ENCODE results near the gene PSPH.

Gene PSPH

GRCh38 chr7:55992346-55992745, 58.9 kb downstream of the PSPH start:
- no peak for DNase-seq

- DNase-seq, result no peak
Observed at GRCh38 chr7:55983537-55983936, 67.7 kb downstream of the PSPH start.

- DNase-seq, result no peak
Observed at GRCh38 chr7:55980266-55980665, 71.0 kb downstream of the PSPH start.

DNA sequence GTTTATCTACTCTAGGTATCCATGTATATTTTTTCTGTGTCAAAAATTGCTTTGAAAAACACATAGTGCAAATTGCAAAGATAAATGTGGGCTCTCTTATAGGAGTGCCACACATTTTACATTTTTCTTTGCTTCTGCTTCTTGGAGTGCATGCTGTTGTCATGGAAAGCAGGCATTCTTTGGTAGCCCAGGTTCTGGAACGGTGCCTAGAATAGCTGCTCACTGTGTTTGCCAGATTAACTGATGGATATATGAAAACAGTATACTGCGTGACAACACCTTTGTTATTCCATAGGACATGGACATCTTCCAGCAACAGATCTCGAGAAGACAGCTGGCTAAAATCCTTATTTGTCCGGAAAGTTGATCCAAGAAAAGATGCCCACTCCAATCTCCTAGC, 73.4 kb downstream of the PSPH start:
- no peak for DNase-seq

DNA sequence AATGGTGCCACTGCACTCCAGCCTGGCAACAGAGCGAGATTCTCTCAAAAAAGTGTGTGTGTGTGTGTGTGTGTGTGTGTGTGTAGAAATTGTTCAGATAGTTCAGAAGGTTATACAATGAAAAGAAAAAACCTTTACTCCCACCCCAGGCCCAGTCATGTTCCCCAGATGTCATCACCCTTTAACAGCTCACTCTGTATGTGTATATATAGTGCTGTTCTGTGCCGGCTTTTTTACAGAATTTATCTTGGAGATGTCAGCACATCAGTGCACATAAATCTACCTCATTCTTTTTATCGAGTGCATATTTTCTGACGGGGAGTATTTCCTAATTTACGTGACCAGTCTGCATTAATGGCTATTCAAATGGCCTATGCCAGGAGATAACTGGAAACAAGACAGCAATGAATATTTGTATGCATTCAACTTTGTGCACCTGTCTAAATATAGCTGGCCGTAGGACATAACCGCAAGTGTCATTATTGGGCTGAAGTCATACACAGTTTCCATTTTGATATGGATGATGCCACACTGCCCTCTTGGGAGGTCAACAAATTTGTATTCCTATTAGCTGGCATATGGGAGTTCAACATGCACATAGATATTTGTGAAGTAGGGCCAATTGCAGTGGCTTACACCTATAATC, 75.1 kb downstream of the PSPH start:
- DNase-seq, result no peak

- DNase-seq, result no peak
Observed at GRCh38 chr7:55973747-55974250, 77.4 kb downstream of the PSPH start.

DNA sequence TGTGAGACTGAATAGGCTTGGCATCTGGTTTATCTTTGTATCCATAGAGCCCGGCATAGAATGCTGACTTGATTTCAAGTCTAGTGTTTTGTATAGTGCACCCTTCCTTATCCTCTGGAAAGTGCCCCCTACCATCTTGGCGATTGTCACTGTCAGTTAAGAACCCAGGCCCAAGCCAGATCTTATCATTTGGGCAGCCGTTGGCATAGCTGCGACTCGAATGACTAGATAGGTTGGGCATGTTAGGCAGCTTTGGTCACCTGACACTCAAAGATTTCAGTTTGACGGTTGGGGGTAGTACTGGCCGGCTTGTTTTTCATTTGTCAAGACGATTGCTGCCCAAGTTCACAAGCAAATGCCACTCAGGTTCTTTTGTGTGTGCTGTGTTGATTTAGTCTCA, 80.3 kb downstream of the PSPH start:
- DNase-seq, result no peak

DNA sequence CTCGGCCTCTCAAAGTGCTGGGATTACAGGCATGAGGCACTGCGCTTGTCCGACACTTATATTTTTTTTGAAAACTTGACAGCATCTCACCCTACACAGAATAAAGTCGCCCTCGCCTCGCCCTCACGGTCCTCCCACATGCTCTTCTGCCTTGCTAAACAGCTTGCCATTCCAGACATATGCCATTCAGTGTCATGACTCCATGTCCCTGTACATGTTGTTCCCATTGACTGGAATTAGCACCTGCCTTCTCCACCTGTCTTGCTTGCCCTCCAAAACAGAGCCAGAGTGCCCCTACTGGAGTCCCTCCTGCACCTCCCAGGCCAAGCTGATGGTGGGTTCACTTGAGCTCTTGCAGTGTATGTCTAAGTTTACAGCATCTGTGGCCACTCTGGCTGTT, 80.7 kb downstream of the PSPH start:
- no peak for DNase-seq

- no peak for DNase-seq
Observed at GRCh38 chr7:55969391-55969790, 81.9 kb downstream of the PSPH start.

DNA sequence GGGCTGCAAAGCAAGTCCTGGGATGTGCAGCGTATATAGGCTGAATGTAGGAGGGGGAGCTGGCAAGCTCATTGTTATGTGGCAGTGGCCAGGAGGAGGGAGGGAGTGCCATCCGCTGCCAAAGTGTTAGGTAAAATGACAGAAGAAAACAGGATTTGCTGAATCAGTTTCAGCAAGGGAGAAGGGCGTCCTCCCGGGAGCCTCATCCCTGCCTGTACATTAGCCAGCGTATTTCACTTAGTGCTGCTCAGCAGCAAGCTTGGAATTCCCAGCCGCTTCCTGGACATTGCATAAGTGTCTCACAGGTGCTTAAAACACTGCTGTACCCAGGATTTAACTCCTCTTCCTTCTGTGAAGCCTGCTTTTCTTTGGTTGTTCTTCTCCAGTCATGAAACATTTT, 84.4 kb downstream of the PSPH start:
- no peak for DNase-seq

GRCh38 chr7:55965805-55966421, 85.3 kb downstream of the PSPH start:
- DNase-seq, result no peak

DNA sequence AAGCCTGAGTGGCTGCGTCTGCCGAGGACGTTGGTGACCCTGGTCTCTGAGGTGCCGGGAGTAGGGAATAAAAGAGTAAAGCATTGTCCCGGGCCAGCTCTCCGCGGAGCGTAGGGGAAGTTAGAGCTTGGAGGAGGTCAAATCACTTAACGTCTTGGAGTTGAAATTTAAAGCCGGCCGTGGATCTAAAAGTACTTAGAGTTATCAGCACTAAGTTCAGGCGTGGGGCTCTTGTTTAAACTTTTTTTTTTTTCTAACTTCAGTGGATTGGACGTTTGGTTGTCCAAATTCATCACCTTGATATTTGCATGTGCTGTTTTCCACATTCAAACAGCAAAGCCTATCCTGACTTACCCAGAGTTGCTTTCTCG, 86.2 kb downstream of the PSPH start:
- no peak for DNase-seq

DNA sequence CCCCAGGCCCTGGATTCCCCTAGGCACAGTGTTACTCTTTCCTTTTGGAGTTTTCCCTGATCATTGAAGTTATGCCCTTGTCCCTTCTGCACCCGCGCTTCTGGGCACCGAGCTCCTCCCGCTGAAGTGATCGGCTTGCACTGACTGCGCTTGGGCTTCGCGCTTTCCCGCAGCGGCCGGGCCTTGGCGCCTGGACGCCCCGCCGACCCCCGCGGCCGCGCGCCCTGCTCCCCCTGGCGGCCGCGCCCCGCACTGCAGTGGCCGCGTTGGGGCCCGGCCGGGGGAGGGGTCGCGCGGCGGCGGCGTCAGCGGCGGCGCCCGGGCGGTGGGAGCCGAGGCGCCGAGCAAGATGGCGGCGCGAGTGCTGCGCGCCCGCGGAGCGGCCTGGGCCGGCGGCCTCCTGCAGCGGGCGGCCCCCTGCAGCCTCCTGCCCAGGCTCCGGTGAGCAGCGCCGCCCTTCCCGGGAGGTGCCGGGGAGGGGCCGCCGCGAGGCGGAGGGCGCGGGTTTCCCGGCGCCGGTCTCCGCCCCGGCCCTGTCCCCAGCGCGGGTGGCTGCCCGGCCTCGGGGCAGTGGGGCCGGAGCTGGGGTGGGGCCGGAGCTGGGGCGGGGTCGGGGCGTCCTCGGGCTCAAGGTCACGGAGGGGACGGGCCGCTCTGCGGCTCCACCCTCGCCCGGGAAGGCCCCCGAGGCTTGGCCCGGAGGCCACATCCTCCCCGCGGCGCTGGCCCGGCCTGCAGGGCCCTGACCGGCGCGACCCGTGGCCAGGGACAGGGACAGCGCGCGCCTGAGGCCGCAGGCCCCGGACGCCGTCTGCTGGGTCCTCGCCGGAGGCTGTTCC, 86.8 kb downstream of the PSPH start, which contains the start of gene NIPSNAP2:
Gene NIPSNAP2, plus strand, starts transcription at position 325 of the 839 bp plus-strand sequence. Its CDS starts 25 bp downstream, at position 350.
- DNase-seq, result peak; percentile 25

DNA sequence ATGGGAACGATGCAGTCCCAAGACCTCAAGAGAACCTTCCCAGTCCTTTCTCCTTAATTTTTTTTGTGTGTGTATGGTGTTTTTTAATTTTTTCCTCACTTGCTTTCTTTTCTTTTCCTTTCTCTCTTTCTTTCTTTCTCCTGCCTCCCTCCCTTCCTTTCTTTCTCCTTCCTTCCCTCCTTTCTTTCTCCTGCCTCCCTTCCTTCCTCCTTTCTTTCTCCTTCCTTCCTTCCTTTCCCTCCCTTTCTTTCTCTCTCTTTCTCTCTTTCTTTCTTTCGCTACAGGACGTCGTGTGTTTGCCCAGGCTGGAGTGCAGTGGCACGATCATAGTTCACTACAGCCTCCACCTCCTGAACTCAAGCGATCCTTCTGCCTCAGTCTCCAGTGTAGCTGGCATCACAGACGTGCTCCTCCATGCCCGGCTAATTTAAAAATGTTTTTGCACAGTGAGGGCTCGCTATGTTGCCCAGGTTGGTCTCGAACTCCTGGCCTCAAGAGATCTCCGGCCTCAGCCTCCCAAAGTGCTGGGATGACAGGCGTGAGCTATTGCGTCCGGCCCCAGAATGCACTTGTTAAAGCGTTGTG, 87.6 kb downstream of the PSPH start:
- DNase-seq, result no peak

DNA sequence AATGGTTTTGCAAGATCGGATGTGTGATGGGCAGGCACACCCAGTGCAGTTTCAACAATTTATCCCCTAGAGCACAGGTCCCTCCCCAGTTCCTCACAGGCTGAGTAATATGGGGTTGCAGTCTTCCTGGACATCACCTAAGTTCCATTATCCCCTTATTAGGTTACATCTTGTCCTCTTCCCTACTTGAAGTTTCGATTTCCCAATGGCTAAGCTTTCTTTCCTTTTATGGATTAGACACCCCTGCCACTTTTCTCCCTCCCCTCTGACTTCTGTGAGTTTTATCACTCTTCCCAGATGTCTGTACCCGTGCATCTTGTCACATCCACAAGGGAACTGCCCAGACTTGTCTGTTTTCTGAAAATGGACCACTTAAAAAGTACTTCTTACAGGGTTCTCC, 89.2 kb downstream of the PSPH start:
- no peak for DNase-seq

Data from NK-92 treated with Interleukin-12 subunit alpha and Interleukin-12 subunit beta, amount 100 ng/mL, for 24 hours (cell line).